ENCODE results near the gene HERC4.

Gene HERC4, protein sequence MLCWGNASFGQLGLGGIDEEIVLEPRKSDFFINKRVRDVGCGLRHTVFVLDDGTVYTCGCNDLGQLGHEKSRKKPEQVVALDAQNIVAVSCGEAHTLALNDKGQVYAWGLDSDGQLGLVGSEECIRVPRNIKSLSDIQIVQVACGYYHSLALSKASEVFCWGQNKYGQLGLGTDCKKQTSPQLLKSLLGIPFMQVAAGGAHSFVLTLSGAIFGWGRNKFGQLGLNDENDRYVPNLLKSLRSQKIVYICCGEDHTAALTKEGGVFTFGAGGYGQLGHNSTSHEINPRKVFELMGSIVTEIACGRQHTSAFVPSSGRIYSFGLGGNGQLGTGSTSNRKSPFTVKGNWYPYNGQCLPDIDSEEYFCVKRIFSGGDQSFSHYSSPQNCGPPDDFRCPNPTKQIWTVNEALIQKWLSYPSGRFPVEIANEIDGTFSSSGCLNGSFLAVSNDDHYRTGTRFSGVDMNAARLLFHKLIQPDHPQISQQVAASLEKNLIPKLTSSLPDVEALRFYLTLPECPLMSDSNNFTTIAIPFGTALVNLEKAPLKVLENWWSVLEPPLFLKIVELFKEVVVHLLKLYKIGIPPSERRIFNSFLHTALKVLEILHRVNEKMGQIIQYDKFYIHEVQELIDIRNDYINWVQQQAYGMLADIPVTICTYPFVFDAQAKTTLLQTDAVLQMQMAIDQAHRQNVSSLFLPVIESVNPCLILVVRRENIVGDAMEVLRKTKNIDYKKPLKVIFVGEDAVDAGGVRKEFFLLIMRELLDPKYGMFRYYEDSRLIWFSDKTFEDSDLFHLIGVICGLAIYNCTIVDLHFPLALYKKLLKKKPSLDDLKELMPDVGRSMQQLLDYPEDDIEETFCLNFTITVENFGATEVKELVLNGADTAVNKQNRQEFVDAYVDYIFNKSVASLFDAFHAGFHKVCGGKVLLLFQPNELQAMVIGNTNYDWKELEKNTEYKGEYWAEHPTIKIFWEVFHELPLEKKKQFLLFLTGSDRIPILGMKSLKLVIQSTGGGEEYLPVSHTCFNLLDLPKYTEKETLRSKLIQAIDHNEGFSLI

DNA sequence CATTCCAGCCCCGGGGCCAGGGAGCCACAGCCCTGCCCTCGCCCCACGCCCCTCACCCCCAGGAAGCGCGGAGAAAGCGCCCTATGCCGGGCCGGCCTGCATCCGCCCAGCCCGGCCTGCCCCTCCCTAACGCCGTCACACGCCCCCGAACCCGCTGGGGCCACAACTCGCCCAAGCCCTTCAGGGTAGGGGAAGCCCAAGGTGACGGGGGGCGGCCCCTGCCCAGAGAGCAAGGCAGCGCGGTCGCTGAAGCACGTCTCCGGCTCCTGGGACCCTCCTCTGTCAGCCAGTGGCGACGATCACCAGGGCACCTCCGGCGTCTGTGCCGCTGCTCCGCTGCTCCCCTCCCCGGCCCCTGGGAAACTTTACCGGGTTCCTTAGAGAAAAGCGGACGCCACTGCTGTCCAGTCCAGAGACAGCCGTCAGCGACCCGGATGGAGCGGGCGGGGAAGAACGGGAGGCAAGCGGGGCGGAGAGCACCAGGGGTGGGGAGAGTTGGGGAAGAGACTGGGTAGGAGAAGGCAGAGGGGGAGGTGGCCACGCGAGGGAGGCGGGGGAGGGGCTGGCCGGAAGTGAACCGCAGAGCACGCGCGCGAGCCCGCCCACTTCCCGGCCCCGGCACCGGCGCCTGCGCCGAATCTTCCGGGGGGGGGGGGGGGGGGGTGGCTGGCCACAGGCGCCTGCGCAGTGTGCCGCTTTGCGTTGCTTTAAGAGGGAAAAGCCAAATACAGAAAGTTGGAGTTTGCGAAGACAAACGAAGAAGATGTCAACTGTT, at the start of gene HERC4:
TSS of gene HERC4 (minus strand) at position 509 of the 775 bp plus-strand sequence. CDS start 2,175 bp downstream, outside the sequence.
- TF ChIP-seq, protein P1, sequence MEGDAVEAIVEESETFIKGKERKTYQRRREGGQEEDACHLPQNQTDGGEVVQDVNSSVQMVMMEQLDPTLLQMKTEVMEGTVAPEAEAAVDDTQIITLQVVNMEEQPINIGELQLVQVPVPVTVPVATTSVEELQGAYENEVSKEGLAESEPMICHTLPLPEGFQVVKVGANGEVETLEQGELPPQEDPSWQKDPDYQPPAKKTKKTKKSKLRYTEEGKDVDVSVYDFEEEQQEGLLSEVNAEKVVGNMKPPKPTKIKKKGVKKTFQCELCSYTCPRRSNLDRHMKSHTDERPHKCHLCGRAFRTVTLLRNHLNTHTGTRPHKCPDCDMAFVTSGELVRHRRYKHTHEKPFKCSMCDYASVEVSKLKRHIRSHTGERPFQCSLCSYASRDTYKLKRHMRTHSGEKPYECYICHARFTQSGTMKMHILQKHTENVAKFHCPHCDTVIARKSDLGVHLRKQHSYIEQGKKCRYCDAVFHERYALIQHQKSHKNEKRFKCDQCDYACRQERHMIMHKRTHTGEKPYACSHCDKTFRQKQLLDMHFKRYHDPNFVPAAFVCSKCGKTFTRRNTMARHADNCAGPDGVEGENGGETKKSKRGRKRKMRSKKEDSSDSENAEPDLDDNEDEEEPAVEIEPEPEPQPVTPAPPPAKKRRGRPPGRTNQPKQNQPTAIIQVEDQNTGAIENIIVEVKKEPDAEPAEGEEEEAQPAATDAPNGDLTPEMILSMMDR (IDR thresholded peaks at IDR 0.05; ENCODE audit: extremely low read depth, missing control alignments): no peak
- DNase-seq (ENCODE audit: low spot score): peak; percentile 96

DNA sequence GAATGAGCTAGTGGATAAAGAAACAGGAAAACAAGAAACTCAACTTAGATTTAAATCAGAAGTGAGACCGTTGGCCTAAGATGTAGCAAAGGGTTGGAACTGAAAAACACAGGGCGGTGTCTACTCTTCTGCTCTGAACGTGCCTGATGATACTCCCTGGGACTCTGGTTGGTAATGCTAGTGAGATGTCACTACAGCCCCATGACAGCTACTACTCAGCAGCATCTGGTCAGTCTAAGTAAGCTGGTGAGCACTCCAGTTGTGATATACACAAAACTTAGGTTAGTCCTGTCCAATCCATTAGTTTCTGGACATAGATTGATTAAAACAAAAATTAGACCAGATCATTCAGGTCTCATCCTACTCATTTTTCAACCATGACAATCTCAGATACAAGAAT, 49.6 kb upstream of the HERC4 start:
- TF ChIP-seq, protein P1 (IDR thresholded peaks at IDR 0.05; ENCODE audit: extremely low read depth, missing control alignments): no peak
- no peak for DNase-seq (ENCODE audit: low spot score)

DNA sequence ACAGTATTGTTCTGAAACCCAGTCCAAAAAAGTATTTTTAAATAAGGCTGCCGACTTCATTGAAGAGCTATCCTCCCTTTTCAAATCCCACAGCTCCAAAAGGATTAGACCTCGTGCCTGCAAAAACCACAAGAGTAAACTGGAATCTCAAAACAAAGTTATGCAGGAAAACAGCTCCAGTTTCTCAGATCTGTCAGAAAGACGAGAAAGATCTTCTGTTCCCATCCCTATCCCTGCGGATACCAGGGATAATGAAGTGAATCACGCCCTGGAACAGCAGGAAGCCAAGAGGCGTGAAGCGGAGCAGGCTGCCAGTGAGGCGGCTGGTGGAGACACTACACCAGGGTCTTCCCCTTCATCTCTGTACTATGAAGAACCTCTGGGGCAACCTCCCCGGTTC, 46.8 kb upstream of the HERC4 start:
- no peak for DNase-seq (ENCODE audit: low spot score)
- TF ChIP-seq, protein P1 (IDR thresholded peaks at IDR 0.05; ENCODE audit: extremely low read depth, missing control alignments): no peak

DNA sequence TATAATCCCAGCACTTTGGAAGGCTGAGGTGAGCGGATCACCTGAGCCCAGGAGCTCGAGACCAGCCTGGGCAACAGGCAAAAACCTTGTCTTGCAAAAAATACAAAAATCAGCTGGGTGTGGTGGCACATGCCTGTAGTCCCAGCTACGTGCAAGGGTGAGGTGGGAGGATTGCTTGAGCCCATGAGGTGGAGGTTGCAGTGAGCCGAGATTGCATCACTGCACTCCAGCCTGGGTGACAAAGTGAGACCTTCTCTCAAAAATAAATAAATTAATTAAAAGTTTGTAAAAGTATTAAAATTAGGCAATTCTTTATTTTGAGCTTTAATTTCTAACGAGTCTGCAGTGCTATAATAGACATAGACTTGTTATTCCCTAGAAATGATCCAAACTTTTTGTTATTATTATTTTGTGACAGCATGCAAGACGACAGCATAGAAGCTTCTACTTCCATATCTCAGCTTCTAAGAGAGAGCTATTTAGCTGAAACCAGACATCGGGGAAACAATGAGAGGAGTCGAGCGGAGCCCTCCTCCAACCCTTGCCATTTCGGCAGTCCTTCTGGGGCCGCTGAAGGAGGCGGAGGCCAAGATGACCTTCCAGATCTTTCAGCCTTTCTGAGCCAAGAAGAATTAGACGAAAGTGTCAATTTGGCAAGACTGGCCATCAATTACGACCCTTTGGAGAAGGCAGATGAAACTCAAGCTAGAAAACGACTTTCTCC, 46.1 kb upstream of the HERC4 start:
- no peak for DNase-seq (ENCODE audit: low spot score)

DNA sequence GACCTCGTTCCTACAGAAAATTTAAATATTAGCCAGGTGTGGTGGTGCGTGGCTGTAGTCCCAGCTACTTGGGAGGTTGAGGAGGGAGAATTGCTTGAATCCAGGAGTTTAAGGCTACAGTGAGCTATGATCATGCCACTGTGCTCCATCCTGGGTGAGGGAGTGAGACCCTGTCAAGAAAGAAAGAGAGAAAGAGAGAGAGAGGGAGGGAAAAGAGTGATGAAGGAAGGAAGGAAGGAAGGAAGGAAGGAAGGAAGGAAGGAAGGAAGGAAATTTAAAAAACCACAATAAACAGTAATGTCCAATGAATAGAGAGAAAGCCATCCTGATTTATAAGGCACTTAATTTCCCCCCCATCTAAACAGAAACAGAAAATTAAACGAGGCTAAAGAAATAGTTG, 43.6 kb upstream of the HERC4 start:
- TF ChIP-seq, protein P1 (IDR thresholded peaks at IDR 0.05; ENCODE audit: extremely low read depth, missing control alignments): no peak
- DNase-seq (ENCODE audit: low spot score): no peak

More for the DNA sequence above, 46.1 kb upstream of the HERC4 start:
- TF ChIP-seq, protein P1 (IDR thresholded peaks at IDR 0.05; ENCODE audit: extremely low read depth, missing control alignments): no peak

DNA sequence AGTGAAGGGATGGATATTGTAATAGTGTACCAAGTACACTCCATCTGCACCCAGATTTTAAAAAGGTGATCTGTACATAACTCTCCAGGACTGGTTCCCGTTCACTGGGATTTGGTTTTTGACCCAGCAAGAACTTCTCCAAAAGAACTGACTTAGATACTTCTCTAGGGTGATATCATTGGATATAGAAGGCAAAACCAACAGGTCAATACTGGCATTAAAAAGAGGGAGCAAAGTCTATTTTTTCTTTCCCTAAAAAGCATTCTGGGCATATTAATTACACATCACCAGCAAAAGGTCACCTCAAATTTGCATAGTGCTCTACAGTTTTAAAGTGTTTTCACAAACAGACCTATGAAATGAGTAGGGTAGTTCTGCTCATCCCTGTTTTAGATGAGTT, 37.8 kb upstream of the HERC4 start:
- TF ChIP-seq, protein P1 (IDR thresholded peaks at IDR 0.05; ENCODE audit: extremely low read depth, missing control alignments): no peak
- no peak for DNase-seq (ENCODE audit: low spot score)

All from GM20000 (cell line).